Measurements from ENCODE around the gene AGAP1. TPM values are rescaled to one million over a fixed set of nuclear protein-coding genes. Genes with fewer than 3 reads are reported as not detected.

Gene AGAP1
- polyA plus RNA-seq, 4 donors = 9.8 to 19.2 (median 15.5) TPM

GRCh38 chr2:236155406-236155805 is 661.6 kb downstream of the AGAP1 start:
- H3K4me3 ChIP-seq (ENCODE audit: low read depth in 1 of 3, low read length in 3 of 3) = no peak overlapping the region
- DNase-seq (no peak), FAIRE-seq (no peak)
- WGBS, 3 donors = 75 to 83% (median 82%) methylated on average over 3 of the region's 3 CpGs
- H3K4me1 ChIP-seq (ENCODE audit: control insufficient read depth in 3 of 3, insufficient read depth in 2 of 3, low read depth in 1 of 3, low read length in 2 of 3) = no peaks in the 10 kb centered on the region
- no peak overlapping the region for H3K27ac ChIP-seq (ENCODE audit: low read depth in 1 of 3, low read length in 2 of 3)
- H3K27me3 ChIP-seq (ENCODE audit: control insufficient read depth in 3 of 3, insufficient read depth in 3 of 3, low read length in 3 of 3) = peaks cover 6 to 50% (median 9%) of the 10 kb centered on the region in 3 donors
- H3K36me3 ChIP-seq (ENCODE audit: control insufficient read depth in 3 of 3, insufficient read depth in 2 of 3, low read depth in 1 of 3, low read length in 3 of 3) = no peaks in the 10 kb centered on the region
- peaks cover 0 to 9% of the 10 kb centered on the region in 2 donors for H3K9me3 ChIP-seq (ENCODE audit: control insufficient read depth in 2 of 2, insufficient read depth in 1 of 2, low read depth in 1 of 2, low read length in 1 of 2)

GRCh38 chr2:236156095-236156859 is 662.4 kb downstream of the AGAP1 start:
- WGBS, 3 donors = 77 to 86% (median 80%) methylated on average over 16 of the region's 16 CpGs
- Histone ChIP-seq H3K4me3 (ENCODE audit: low read depth in 1 of 3, low read length in 3 of 3) (no peak overlapping the region), H3K4me1 (ENCODE audit: control insufficient read depth in 3 of 3, insufficient read depth in 2 of 3, low read depth in 1 of 3, low read length in 2 of 3) (no peaks in the 10 kb centered on the region), H3K36me3 (ENCODE audit: control insufficient read depth in 3 of 3, insufficient read depth in 2 of 3, low read depth in 1 of 3, low read length in 3 of 3) (no peaks in the 10 kb centered on the region), H3K9me3 (ENCODE audit: control insufficient read depth in 2 of 2, insufficient read depth in 1 of 2, low read depth in 1 of 2, low read length in 1 of 2) (peaks cover 0 to 9% of the 10 kb centered on the region in 2 donors), H3K27ac (ENCODE audit: low read depth in 1 of 3, low read length in 2 of 3) (no peak overlapping the region), H3K27me3 (ENCODE audit: control insufficient read depth in 3 of 3, insufficient read depth in 3 of 3, low read length in 3 of 3) (peaks cover 8 to 59% (median 17%) of the 10 kb centered on the region in 3 donors)
- DNase-seq (no peak), FAIRE-seq (no peak)

GRCh38 chr2:236156860-236157194 is 663.0 kb downstream of the AGAP1 start:
- Histone ChIP-seq H3K27me3 (ENCODE audit: control insufficient read depth in 3 of 3, insufficient read depth in 3 of 3, low read length in 3 of 3) (peaks cover 8 to 65% (median 22%) of the 10 kb centered on the region in 3 donors), H3K36me3 (ENCODE audit: control insufficient read depth in 3 of 3, insufficient read depth in 2 of 3, low read depth in 1 of 3, low read length in 3 of 3) (no peaks in the 10 kb centered on the region), H3K27ac (ENCODE audit: low read depth in 1 of 3, low read length in 2 of 3) (no peak overlapping the region), H3K4me3 (ENCODE audit: low read depth in 1 of 3, low read length in 3 of 3) (no peak overlapping the region), H3K4me1 (ENCODE audit: control insufficient read depth in 3 of 3, insufficient read depth in 2 of 3, low read depth in 1 of 3, low read length in 2 of 3) (no peaks in the 10 kb centered on the region), H3K9me3 (ENCODE audit: control insufficient read depth in 2 of 2, insufficient read depth in 1 of 2, low read depth in 1 of 2, low read length in 1 of 2) (peaks cover 0 to 9% of the 10 kb centered on the region in 2 donors)
- no peak for FAIRE-seq
- 77 to 82% (median 81%) methylated on average over 7 of the region's 7 CpGs for WGBS, 3 donors
- DNase-seq = no peak

GRCh38 chr2:236157366-236157765 is 663.5 kb downstream of the AGAP1 start:
- Histone ChIP-seq H3K27ac (ENCODE audit: low read depth in 1 of 3, low read length in 2 of 3) (no peak overlapping the region), H3K4me3 (ENCODE audit: low read depth in 1 of 3, low read length in 3 of 3) (no peak overlapping the region), H3K27me3 (ENCODE audit: control insufficient read depth in 3 of 3, insufficient read depth in 3 of 3, low read length in 3 of 3) (peaks cover 12 to 70% (median 27%) of the 10 kb centered on the region in 3 donors), H3K9me3 (ENCODE audit: control insufficient read depth in 2 of 2, insufficient read depth in 1 of 2, low read depth in 1 of 2, low read length in 1 of 2) (peaks cover 0 to 8% of the 10 kb centered on the region in 2 donors), H3K4me1 (ENCODE audit: control insufficient read depth in 3 of 3, insufficient read depth in 2 of 3, low read depth in 1 of 3, low read length in 2 of 3) (no peaks in the 10 kb centered on the region), H3K36me3 (ENCODE audit: control insufficient read depth in 3 of 3, insufficient read depth in 2 of 3, low read depth in 1 of 3, low read length in 3 of 3) (no peaks in the 10 kb centered on the region)
- DNase-seq (no peak), FAIRE-seq (no peak)
- WGBS, 3 donors = 81 to 85% (median 83%) methylated on average over 6 of the region's 6 CpGs

DNA sequence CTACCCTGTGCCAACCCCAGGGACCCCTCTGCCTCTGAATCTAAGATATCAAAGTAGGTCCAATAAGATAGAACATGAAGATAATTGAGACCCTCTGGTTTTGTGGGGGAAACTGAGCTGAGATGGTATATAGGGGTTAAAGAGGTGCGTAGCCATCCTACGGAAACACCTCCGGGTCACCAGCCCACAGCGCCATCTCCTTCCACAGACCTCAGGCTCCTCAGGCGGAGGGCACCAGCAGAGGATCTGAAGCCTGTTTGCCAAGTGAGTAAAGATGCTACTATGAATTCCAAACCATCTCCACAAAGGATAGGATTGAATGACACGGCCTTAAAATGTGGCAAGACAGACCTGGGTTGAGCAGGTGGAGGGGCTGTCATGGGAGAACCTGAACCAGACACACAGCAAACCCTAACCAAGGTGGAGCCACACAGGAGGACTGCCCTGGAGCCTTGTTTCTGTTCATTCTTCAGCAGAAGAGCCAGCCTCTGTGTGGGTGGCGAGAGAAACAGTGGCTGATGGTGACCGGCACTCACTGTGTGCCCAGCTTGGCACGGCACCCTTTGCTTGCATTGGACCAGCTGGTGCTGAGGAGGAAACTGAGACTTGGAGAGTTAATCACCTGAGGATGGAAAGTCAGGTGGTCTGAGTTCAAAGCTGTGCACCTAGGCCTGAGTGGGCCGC is 664.1 kb downstream of the AGAP1 start:
- no peak overlapping the region for H3K27ac ChIP-seq (ENCODE audit: low read depth in 1 of 3, low read length in 2 of 3)
- no peaks in the 10 kb centered on the region for H3K36me3 ChIP-seq (ENCODE audit: control insufficient read depth in 3 of 3, insufficient read depth in 2 of 3, low read depth in 1 of 3, low read length in 3 of 3)
- peaks cover 0 to 5% of the 10 kb centered on the region in 2 donors for H3K9me3 ChIP-seq (ENCODE audit: control insufficient read depth in 2 of 2, insufficient read depth in 1 of 2, low read depth in 1 of 2, low read length in 1 of 2)
- 80 to 86% (median 86%) methylated on average over 10 of the region's 10 CpGs for WGBS, 3 donors
- H3K4me1 ChIP-seq (ENCODE audit: control insufficient read depth in 3 of 3, insufficient read depth in 2 of 3, low read depth in 1 of 3, low read length in 2 of 3) = no peaks in the 10 kb centered on the region
- no peak overlapping the region for H3K4me3 ChIP-seq (ENCODE audit: low read depth in 1 of 3, low read length in 3 of 3)
- FAIRE-seq (no peak), DNase-seq (no peak)
- H3K27me3 ChIP-seq (ENCODE audit: control insufficient read depth in 3 of 3, insufficient read depth in 3 of 3, low read length in 3 of 3) = peaks cover 14 to 76% (median 28%) of the 10 kb centered on the region in 3 donors

DNA sequence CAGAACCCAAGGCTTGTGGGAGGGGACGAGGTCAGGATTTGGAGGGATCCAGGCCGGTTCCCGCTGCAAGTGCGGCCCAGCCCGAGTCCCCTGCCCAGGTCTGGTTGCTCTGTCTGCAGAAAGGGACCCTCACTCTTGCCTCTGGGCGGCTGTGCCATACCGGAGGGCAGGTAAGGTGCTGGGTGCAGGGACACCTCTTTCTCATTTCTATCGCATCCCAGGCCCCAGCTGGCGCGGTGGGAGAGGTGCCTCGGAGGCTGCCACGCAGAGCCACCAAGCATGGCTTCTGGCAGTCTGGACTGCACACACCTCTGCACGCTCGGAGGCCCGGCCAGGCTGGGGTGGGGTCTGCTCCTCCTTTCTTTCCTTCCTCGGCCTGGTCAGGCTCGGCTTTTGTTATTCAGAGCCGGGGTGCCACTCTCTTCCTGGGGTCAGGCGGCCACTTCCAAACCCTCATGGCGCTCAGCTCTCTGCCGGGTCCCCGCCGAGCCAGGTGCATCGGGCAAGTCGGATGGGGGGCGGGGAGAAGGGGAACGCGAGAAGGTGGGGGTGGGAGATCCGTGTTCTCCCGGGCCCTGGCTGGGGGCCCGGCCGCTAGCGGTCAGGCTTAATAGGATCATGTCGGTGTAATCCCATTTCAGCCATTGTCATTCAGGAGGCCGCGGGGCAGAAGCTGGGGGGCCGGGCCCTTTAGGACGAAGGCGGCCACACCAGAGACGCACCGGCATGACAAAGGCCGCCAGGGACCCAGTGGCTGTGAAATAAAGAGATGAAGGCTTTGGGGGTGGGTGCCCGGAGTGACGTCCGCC is 665.3 kb downstream of the AGAP1 start:
- H3K4me1 ChIP-seq (ENCODE audit: control insufficient read depth in 3 of 3, insufficient read depth in 2 of 3, low read depth in 1 of 3, low read length in 2 of 3) = peaks cover 0 to 8% (median 0%) of the 10 kb centered on the region in 3 donors
- FAIRE-seq = no peak
- no peak for DNase-seq
- H3K27ac ChIP-seq (ENCODE audit: low read depth in 1 of 3, low read length in 2 of 3) = no peak overlapping the region
- peaks cover 18 to 85% (median 35%) of the 10 kb centered on the region in 3 donors for H3K27me3 ChIP-seq (ENCODE audit: control insufficient read depth in 3 of 3, insufficient read depth in 3 of 3, low read length in 3 of 3)
- H3K36me3 ChIP-seq (ENCODE audit: control insufficient read depth in 3 of 3, insufficient read depth in 2 of 3, low read depth in 1 of 3, low read length in 3 of 3) = no peaks in the 10 kb centered on the region
- 19% methylated on average over 40 to 45 of the region's 45 CpGs for WGBS, 3 donors
- peaks cover 0 to 5% of the 10 kb centered on the region in 2 donors for H3K9me3 ChIP-seq (ENCODE audit: control insufficient read depth in 2 of 2, insufficient read depth in 1 of 2, low read depth in 1 of 2, low read length in 1 of 2)
- H3K4me3 ChIP-seq (ENCODE audit: low read depth in 1 of 3, low read length in 3 of 3) = no peak overlapping the region

- FAIRE-seq (no peak), DNase-seq (no peak)
- no peak overlapping the region for H3K4me3 ChIP-seq (ENCODE audit: low read depth in 1 of 3, low read length in 3 of 3)
- peaks cover 22 to 88% (median 41%) of the 10 kb centered on the region in 3 donors for H3K27me3 ChIP-seq (ENCODE audit: control insufficient read depth in 3 of 3, insufficient read depth in 3 of 3, low read length in 3 of 3)
- H3K9me3 ChIP-seq (ENCODE audit: control insufficient read depth in 2 of 2, insufficient read depth in 1 of 2, low read depth in 1 of 2, low read length in 1 of 2) = peaks cover 0 to 5% of the 10 kb centered on the region in 2 donors
- no peaks in the 10 kb centered on the region for H3K36me3 ChIP-seq (ENCODE audit: control insufficient read depth in 3 of 3, insufficient read depth in 2 of 3, low read depth in 1 of 3, low read length in 3 of 3)
- WGBS, 3 donors = 11 to 25% (median 13%) methylated on average over 25 to 33 of the region's 33 CpGs
- peaks cover 0 to 11% (median 0%) of the 10 kb centered on the region in 3 donors for H3K4me1 ChIP-seq (ENCODE audit: control insufficient read depth in 3 of 3, insufficient read depth in 2 of 3, low read depth in 1 of 3, low read length in 2 of 3)
- no peak overlapping the region for H3K27ac ChIP-seq (ENCODE audit: low read depth in 1 of 3, low read length in 2 of 3)
Measured at GRCh38 chr2:236159778-236160170, 665.9 kb downstream of the AGAP1 start.

- Histone ChIP-seq H3K4me3 (ENCODE audit: low read depth in 1 of 3, low read length in 3 of 3) (no peak overlapping the region), H3K36me3 (ENCODE audit: control insufficient read depth in 3 of 3, insufficient read depth in 2 of 3, low read depth in 1 of 3, low read length in 3 of 3) (no peaks in the 10 kb centered on the region), H3K4me1 (ENCODE audit: control insufficient read depth in 3 of 3, insufficient read depth in 2 of 3, low read depth in 1 of 3, low read length in 2 of 3) (peaks cover 0 to 11% (median 0%) of the 10 kb centered on the region in 3 donors), H3K9me3 (ENCODE audit: control insufficient read depth in 2 of 2, insufficient read depth in 1 of 2, low read depth in 1 of 2, low read length in 1 of 2) (peaks cover 0 to 5% of the 10 kb centered on the region in 2 donors), H3K27ac (ENCODE audit: low read depth in 1 of 3, low read length in 2 of 3) (no peak overlapping the region), H3K27me3 (ENCODE audit: control insufficient read depth in 3 of 3, insufficient read depth in 3 of 3, low read length in 3 of 3) (peaks cover 22 to 93% (median 46%) of the 10 kb centered on the region in 3 donors)
- WGBS, 3 donors = 16 to 30% (median 27%) methylated on average over 20 to 22 of the region's 22 CpGs
- DNase-seq (no peak), FAIRE-seq (no peak)
Measured at GRCh38 chr2:236160366-236161081, 666.7 kb downstream of the AGAP1 start.
